ENCODE data around the gene C1QTNF6. TPM values are rescaled to one million over a fixed set of nuclear protein-coding genes. Genes with fewer than 3 reads are reported as not detected.

C1QTNF6 gene
- total RNA-seq, 1 experiment from 2014 or later: 85.9 TPM

- no peak for TF ChIP-seq EZH2 (IDR thresholded peaks at IDR 0.05; ENCODE audit: low read depth)
- TF ChIP-seq, protein P1, sequence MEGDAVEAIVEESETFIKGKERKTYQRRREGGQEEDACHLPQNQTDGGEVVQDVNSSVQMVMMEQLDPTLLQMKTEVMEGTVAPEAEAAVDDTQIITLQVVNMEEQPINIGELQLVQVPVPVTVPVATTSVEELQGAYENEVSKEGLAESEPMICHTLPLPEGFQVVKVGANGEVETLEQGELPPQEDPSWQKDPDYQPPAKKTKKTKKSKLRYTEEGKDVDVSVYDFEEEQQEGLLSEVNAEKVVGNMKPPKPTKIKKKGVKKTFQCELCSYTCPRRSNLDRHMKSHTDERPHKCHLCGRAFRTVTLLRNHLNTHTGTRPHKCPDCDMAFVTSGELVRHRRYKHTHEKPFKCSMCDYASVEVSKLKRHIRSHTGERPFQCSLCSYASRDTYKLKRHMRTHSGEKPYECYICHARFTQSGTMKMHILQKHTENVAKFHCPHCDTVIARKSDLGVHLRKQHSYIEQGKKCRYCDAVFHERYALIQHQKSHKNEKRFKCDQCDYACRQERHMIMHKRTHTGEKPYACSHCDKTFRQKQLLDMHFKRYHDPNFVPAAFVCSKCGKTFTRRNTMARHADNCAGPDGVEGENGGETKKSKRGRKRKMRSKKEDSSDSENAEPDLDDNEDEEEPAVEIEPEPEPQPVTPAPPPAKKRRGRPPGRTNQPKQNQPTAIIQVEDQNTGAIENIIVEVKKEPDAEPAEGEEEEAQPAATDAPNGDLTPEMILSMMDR (conservative IDR thresholded peaks at IDR 0.05): no peak
- H3K4me1 ChIP-seq (replicated peaks; ENCODE audit: insufficient read depth): no peaks in the 10 kb centered on the region
- no peaks in the 10 kb centered on the region for H3K9me3 ChIP-seq (ENCODE audit: insufficient read depth, low read depth)
- H3K36me3 ChIP-seq (ENCODE audit: low read depth): no peaks in the 10 kb centered on the region
- ChIA-PET POLR2A (ENCODE audit: unreplicated experiment) (interaction anchor here (0.6 kb wide), 1 partner anchor 111 kb away, joined by 3 read pairs; no protein-coding TSS in a partner anchor), CTCF (interaction anchor here (0.7 kb wide), 1 partner anchor 26 kb away, joined by 4 read pairs; no protein-coding TSS in a partner anchor)
- no peak overlapping the region for H2AFZ ChIP-seq
- no peaks in the 10 kb centered on the region for H3K27me3 ChIP-seq (ENCODE audit: insufficient read depth, low read depth)
- H3F3A ChIP-seq (ENCODE audit: insufficient read depth, low read depth): no peaks in the 10 kb centered on the region; the same call in 1 of the 2 replicates
- no peaks in the 10 kb centered on the region for H3K79me2 ChIP-seq (ENCODE audit: low read depth)
- H3K4me2 ChIP-seq: no peak overlapping the region
- H3K4me3 ChIP-seq: no peak overlapping the region
- no peak for DNase-seq
- H3K9me2 ChIP-seq (ENCODE audit: insufficient read depth): no peaks in the 10 kb centered on the region
- H3K27ac ChIP-seq: no peak overlapping the region
- no peaks in the 10 kb centered on the region for H4K20me1 ChIP-seq (ENCODE audit: insufficient read depth)
- intact Hi-C loops (cut with micrococcal nuclease; ENCODE audit: unreplicated experiment): no loop called here
- no TSS peak for BruUV-seq (replicated peaks)
Measured at GRCh38 chr22:37140686-37141323, 47.2 kb downstream of the C1QTNF6 start.

DNA sequence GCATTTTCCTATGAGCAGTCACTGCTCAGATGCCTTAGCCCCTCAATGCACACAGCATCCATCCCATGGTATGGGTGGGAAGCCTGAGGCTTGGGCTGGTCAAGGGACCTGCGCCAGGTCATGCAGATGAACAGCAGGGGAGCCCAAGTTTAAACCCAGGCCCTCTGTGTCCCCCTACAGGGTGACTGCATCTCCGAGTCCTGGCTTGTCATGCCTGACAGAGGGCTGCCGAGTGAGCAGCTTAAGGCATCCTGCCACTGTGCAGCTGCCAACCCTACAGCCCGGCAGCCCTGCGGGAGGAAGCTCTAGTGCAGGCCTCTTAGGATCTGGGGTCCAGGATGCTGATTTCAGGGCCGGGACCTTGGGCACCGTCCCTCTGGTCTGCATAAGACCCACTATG is 48.3 kb downstream of the C1QTNF6 start:
- Histone ChIP-seq H3F3A (ENCODE audit: insufficient read depth, low read depth) (no peaks in the 10 kb centered on the region; the same call in 1 of the 2 replicates), H2AFZ (no peak overlapping the region), H4K20me1 (ENCODE audit: insufficient read depth) (no peaks in the 10 kb centered on the region), H3K27ac (no peak overlapping the region), H3K36me3 (ENCODE audit: low read depth) (no peaks in the 10 kb centered on the region), H3K4me3 (no peak overlapping the region), H3K27me3 (ENCODE audit: insufficient read depth, low read depth) (no peaks in the 10 kb centered on the region; the same call in 1 of the 2 replicates), H3K9me3 (ENCODE audit: insufficient read depth, low read depth) (no peaks in the 10 kb centered on the region), H3K4me1 (replicated peaks; ENCODE audit: insufficient read depth) (no peaks in the 10 kb centered on the region), H3K79me2 (ENCODE audit: low read depth) (no peaks in the 10 kb centered on the region), H3K9me2 (ENCODE audit: insufficient read depth) (no peaks in the 10 kb centered on the region), H3K4me2 (no peak overlapping the region)
- DNase-seq: no peak
- intact Hi-C loops (cut with micrococcal nuclease; ENCODE audit: unreplicated experiment): no loop called here
- TF ChIP-seq, protein P1 (conservative IDR thresholded peaks at IDR 0.05): no peak
- no peak for TF ChIP-seq EZH2 (IDR thresholded peaks at IDR 0.05; ENCODE audit: low read depth)
- POLR2A ChIA-PET (ENCODE audit: unreplicated experiment): no interaction called here
- CTCF ChIA-PET: no interaction called here
- BruUV-seq (replicated peaks): no TSS peak

DNA sequence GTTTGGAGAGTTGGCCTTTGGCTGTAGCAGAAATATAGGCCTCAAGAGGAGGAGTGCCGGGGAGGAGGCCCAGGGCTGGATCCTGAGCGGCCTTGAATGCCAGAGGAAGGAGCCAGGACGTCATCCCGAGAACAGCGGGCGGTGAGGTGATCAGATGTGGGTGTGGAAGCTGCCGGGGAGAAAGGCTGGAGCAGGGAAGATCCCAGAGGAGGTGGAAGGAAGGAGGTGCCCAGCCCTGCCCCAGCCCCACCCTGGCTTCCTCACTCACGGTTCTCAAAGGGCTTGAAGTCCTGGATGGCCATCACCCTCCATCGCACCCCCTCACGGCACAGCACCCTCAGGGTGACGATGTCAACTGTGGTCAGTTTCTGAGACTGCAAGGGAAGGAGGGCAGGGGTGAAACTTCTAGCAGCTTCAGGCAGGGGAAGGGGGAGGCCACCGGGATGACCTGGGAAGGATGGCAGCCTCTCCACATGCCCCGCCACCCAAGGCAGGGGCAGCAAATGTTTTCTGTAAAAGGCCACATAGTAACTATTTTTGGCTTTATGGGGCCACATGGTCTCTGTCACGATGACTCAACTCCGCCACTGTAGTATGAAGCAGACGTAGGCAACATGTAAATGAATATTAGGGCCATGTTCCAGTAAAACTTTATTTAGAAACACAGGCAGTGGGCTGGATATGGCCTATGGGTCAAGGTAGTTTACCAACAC is 49.0 kb downstream of the C1QTNF6 start:
- no peak overlapping the region for H3K4me2 ChIP-seq
- H4K20me1 ChIP-seq (ENCODE audit: insufficient read depth): no peaks in the 10 kb centered on the region
- H3K9me3 ChIP-seq (ENCODE audit: insufficient read depth, low read depth): no peaks in the 10 kb centered on the region
- no peaks in the 10 kb centered on the region for H3K79me2 ChIP-seq (ENCODE audit: low read depth)
- H3K27me3 ChIP-seq (ENCODE audit: insufficient read depth, low read depth): no peaks in the 10 kb centered on the region; the same call in 1 of the 2 replicates
- H3K4me3 ChIP-seq: no peak overlapping the region
- intact Hi-C loops (cut with micrococcal nuclease; ENCODE audit: unreplicated experiment): no loop called here
- no peak for TF ChIP-seq EZH2 (IDR thresholded peaks at IDR 0.05; ENCODE audit: low read depth)
- TF ChIP-seq, protein P1 (conservative IDR thresholded peaks at IDR 0.05): no peak
- no peaks in the 10 kb centered on the region for H3K9me2 ChIP-seq (ENCODE audit: insufficient read depth)
- no peaks in the 10 kb centered on the region for H3K4me1 ChIP-seq (replicated peaks; ENCODE audit: insufficient read depth)
- ChIA-PET CTCF (no interaction called here), POLR2A (ENCODE audit: unreplicated experiment) (no interaction called here)
- no peak overlapping the region for H3K27ac ChIP-seq
- no peaks in the 10 kb centered on the region for H3K36me3 ChIP-seq (ENCODE audit: low read depth)
- BruUV-seq (replicated peaks): no TSS peak
- H3F3A ChIP-seq (ENCODE audit: insufficient read depth, low read depth): no peaks in the 10 kb centered on the region; the same call in 1 of the 2 replicates
- H2AFZ ChIP-seq: no peak overlapping the region
- no peak for DNase-seq

All from PC-9 (cell line).